Type B pancreatic cell (in vitro differentiated cells): ENCODE measurements around the gene GPATCH2L. TPM values are rescaled to one million over a fixed set of nuclear protein-coding genes. Genes with fewer than 3 reads are reported as not detected.
A peak's percentile ranks its signal among the peaks of the same experiment; 100 is the strongest.

ENCODE experiments used
- DNase-seq: peaks from one replicate; pipeline ENCODE4 v3.0.0; 2021; ENCODE audit warnings: mixed read lengths; ENCODE audit not compliant: unreplicated experiment; ENCODE audit errors: extremely low spot score
- H3K27ac Mint-ChIP-seq: 2 replicates; pipeline ENCODE4 v1.8.0; 2021; ENCODE audit warnings: mild to moderate bottlenecking, mixed read lengths
- H3K27me3 Mint-ChIP-seq: 2 replicates; pipeline ENCODE4 v1.8.0; 2021; ENCODE audit warnings: mixed read lengths
- H3K36me3 Mint-ChIP-seq: 2 replicates; pipeline ENCODE4 v1.8.0; 2021; ENCODE audit warnings: mixed read lengths
- H3K4me1 Mint-ChIP-seq: one replicate; pipeline ENCODE4 v1.8.0; 2021; ENCODE audit warnings: mixed read lengths; ENCODE audit not compliant: unreplicated experiment
- H3K4me3 Mint-ChIP-seq: 2 replicates; pipeline ENCODE4 v1.8.0; 2021; ENCODE audit warnings: mild to moderate bottlenecking, mixed read lengths
- H3K9me3 Mint-ChIP-seq: 2 replicates; pipeline ENCODE4 v1.8.0; 2021; ENCODE audit warnings: mixed read lengths
- total RNA-seq: library from RNA; stranded (reverse); gene quantifications from 2 replicates; pipeline ENCODE4 v1.2.1, GENCODE V29; 2021; ENCODE audit warnings: low replicate concordance
- TF ChIP-seq, protein P1 (sequence below): fragments of 200-600 bp; sonication (generic); conservative IDR thresholded peaks from 2 replicates; pipeline ENCODE4 v1.5.0; 2021; ENCODE audit warnings: antibody characterized with exemption, mild to moderate bottlenecking

The GPATCH2L gene
- total RNA-seq, 1 donor from 2014 or later, result 57.0 TPM

DNA sequence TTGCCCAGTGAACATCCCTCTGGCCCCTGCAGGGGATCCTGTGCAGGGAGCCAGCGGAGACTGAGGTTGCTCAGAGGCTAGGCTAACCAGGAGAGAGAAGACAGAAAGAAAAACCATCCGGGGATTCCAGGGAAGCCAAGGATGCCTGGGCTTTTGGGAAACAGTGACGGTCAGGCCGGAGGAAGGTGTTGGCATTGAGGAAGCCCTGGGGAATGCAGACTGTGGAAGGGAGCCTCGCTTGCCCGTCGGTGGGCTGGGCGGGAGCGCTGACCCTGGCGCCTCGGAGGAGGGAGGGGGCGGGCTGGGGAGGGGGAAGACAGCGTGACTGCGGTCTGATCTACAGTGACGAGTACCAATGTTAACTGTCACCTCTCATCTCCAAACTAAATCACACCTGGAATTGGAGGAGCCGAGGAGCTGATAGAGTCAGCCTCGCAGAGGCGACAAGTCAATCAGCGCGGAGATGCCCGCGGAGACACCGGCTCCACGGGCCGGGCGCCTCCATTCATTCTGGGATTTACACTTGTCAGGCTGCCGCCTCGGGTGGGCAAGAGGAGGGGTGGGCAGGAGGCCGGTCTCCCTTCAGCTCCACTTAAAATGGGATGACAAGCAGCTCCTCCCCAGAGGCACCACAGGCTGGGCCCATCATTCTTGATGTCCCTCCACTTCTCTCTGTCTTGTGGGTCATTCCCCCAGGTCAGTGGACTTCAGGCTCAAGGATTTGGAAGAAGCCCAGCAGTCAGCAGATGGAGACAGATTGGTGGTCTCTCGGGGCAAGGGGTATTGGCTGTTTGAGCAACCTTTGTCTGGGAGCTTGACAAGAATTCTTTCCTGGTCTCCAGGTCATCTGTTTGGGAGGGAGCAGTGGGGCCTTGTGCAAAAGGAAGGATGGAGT is 20.4 kb upstream of the GPATCH2L start:
- Mint-ChIP-seq H3K36me3 (no peaks in the 10 kb centered on the region), H3K9me3 (no peaks in the 10 kb centered on the region), H3K27me3 (peaks cover 92% of the 10 kb centered on the region), H3K27ac (no peak overlapping the region), H3K4me3 (peak overlapping the region; percentile 53), H3K4me1 (no peaks in the 10 kb centered on the region)
- TF ChIP-seq, protein P1, sequence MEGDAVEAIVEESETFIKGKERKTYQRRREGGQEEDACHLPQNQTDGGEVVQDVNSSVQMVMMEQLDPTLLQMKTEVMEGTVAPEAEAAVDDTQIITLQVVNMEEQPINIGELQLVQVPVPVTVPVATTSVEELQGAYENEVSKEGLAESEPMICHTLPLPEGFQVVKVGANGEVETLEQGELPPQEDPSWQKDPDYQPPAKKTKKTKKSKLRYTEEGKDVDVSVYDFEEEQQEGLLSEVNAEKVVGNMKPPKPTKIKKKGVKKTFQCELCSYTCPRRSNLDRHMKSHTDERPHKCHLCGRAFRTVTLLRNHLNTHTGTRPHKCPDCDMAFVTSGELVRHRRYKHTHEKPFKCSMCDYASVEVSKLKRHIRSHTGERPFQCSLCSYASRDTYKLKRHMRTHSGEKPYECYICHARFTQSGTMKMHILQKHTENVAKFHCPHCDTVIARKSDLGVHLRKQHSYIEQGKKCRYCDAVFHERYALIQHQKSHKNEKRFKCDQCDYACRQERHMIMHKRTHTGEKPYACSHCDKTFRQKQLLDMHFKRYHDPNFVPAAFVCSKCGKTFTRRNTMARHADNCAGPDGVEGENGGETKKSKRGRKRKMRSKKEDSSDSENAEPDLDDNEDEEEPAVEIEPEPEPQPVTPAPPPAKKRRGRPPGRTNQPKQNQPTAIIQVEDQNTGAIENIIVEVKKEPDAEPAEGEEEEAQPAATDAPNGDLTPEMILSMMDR, result no peak
- no peak for DNase-seq

DNA sequence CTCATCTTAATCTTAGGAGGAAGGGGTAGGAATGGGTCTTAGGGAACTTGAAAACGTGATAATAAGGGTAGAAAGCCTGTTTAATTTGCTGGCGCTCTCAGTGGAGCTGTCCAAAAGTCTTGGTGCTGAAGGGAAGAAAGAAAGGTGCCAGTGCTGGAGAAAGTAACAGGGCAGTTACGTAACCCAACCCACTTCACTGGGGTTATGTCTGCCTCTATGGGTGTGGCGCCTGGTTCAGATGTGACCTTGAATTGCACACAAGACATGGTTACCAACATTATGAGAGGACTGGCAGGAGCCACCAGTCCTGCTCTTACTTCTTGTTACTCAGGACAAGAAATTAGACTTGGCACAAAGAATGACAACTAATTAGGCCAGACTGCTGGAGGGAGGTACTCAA is 18.6 kb upstream of the GPATCH2L start:
- TF ChIP-seq, protein P1, result no peak
- H3K36me3 Mint-ChIP-seq, result no peaks in the 10 kb centered on the region
- no peaks in the 10 kb centered on the region for H3K9me3 Mint-ChIP-seq
- peaks cover 2% of the 10 kb centered on the region for H3K4me1 Mint-ChIP-seq
- H3K27ac Mint-ChIP-seq, result no peak overlapping the region
- H3K27me3 Mint-ChIP-seq, result peaks cover 96% of the 10 kb centered on the region
- no peak for DNase-seq
- no peak overlapping the region for H3K4me3 Mint-ChIP-seq

DNA sequence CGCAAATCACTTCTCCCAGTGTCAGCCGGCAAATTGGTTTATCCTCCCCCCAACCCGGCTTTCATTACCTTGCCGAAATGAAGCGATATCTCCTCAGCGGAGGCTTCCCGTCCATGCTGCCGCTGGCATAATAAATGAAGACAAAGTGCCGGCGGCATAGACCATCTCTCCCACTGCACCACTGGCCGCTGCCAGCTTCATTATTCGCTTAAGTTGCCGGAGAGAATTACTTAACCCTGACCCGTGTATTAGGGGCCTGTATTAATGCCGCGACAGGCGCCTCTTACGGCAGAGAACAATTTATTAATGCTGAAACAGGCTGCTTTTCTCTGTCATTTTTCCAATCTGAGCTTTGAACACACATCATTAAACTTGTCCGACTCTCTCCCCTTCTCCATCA is 17.5 kb upstream of the GPATCH2L start:
- Mint-ChIP-seq H3K4me3 (no peak overlapping the region), H3K36me3 (no peaks in the 10 kb centered on the region), H3K27ac (no peak overlapping the region), H3K9me3 (no peaks in the 10 kb centered on the region), H3K27me3 (peaks cover 97% of the 10 kb centered on the region), H3K4me1 (peaks cover 6% of the 10 kb centered on the region)
- DNase-seq, result no peak
- TF ChIP-seq, protein P1, result no peak

DNA sequence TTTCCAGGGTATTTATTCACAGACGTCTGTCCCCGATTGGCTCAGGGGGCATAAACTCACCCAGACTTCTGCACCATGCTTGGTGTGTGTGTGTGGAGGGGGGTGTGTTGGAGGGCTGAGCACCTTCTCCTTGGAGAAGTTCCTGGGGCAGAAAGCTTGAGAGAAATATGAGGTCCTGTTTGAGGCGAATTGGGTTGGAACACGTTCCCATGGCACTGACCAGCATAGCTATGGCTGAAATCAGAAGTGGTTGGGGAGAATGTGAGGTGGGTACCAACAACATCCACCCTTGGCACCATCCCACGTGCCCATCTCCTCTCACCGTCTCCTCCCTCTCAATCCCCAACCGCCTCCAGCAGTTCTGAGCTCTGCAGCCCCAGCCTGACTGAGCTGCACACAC is 16.0 kb upstream of the GPATCH2L start:
- Mint-ChIP-seq H3K27ac (no peak overlapping the region), H3K4me3 (no peak overlapping the region), H3K4me1 (peaks cover 6% of the 10 kb centered on the region), H3K36me3 (no peaks in the 10 kb centered on the region), H3K9me3 (no peaks in the 10 kb centered on the region), H3K27me3 (peaks cover 98% of the 10 kb centered on the region)
- no peak for DNase-seq
- TF ChIP-seq, protein P1, result no peak

DNA sequence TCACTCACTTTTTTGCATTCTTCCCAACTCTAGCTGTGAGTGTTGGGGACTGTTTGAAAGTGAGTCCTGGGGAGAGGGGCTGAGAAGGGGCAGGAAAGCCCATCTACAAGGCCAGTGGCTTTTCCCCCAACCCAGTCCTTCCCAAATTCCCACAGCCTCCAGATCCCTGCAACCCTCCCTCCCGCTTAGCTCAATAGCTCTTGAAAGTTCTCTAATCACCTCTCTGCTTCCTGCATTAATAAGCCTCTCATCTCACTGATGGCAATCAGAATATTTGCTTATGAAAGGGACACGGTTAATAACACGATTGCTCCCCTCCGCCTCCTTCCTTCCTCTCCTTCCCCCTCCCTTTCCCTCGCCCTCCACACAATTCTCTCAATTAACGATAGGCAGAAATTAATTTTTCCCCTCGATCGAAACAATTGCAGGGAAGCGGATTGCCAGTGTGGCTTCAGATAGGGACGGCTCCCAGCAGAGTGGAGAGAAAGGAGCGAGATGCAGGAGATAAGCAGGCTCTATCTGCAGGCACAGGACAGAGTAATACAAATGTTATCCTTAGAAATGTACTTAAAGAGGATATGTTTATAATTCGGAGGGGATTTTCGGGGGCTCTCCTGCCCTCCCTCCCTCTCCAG is 15.1 kb upstream of the GPATCH2L start:
- no peaks in the 10 kb centered on the region for H3K36me3 Mint-ChIP-seq
- TF ChIP-seq, protein P1, result no peak
- DNase-seq, result no peak
- H3K9me3 Mint-ChIP-seq, result no peaks in the 10 kb centered on the region
- H3K4me1 Mint-ChIP-seq, result peaks cover 6% of the 10 kb centered on the region
- H3K27me3 Mint-ChIP-seq, result peaks cover 95% of the 10 kb centered on the region
- no peak overlapping the region for H3K27ac Mint-ChIP-seq
- H3K4me3 Mint-ChIP-seq, result peak overlapping the region; percentile 3
